H1 (cell line): ENCODE results near the gene MDFI. TPM values are rescaled to one million over a fixed set of nuclear protein-coding genes. Genes with fewer than 3 reads are reported as not detected.

Source experiments
- CTCF ChIA-PET: fragments of 300-600 bp; sonication (Branson Sonifier 250); formaldehyde crosslinking; loops from one replicate; lab custom pipeline; 2021; ENCODE audit not compliant: partially characterized antibody; lab: Charles Lee
- POLR2A ChIA-PET: fragments of 300-600 bp; sonication (Branson Sonifier 250); formaldehyde crosslinking; loops from one replicate; lab custom pipeline; 2021; ENCODE audit warnings: inconsistent platforms; ENCODE audit not compliant: partially characterized antibody; lab: Charles Lee
- DNase-seq, 2 experiments: peaks; one replicate each; pipeline versions ENCODE4 v3.0.0 to v3.0.0-alpha.2; 2010 to 2022; ENCODE audit warnings: low spot score in 2 of 2, low read depth in 1 of 2, mixed read lengths in 1 of 2
- FAIRE-seq: peaks from 2 replicates; lab custom pipeline; 2011; peaks lifted over from hg19 to GRCh38; lab: Jason Lieb, UNC
- H2AFZ ChIP-seq: 2 replicates; pipeline ENCODE4 v1.8.1; 2012; ENCODE audit warnings: low read length, inconsistent platforms
- H2AK5ac ChIP-seq: 2 replicates; pipeline ENCODE4 v1.6.1; 2013; ENCODE audit warnings: low read depth, low read length
- H2BK120ac ChIP-seq: replicated peaks from 2 replicates; pipeline ENCODE3; 2013; ENCODE audit warnings: low read depth, low read length, inconsistent platforms
- H2BK12ac ChIP-seq: 2 replicates; pipeline ENCODE4 v1.6.1; 2013; ENCODE audit warnings: low read depth, low read length
- H2BK15ac ChIP-seq: 2 replicates; pipeline ENCODE4 v1.6.1; 2013; ENCODE audit warnings: low read length
- H2BK20ac ChIP-seq: 2 replicates; pipeline ENCODE4 v1.6.1; 2013; ENCODE audit warnings: low read length
- H2BK5ac ChIP-seq: 2 replicates; pipeline ENCODE4 v1.6.1; 2013; ENCODE audit warnings: low read depth, low read length
- H3K14ac ChIP-seq: 2 replicates; pipeline ENCODE4 v1.6.1; 2013; ENCODE audit warnings: inconsistent platforms; ENCODE audit not compliant: insufficient read length
- H3K18ac ChIP-seq: 2 replicates; pipeline ENCODE4 v1.6.1; 2013; ENCODE audit warnings: low read length; ENCODE audit errors: extremely low read depth
- H3K23ac ChIP-seq: 2 replicates; pipeline ENCODE4 v1.6.1; 2013; ENCODE audit warnings: inconsistent platforms; ENCODE audit not compliant: insufficient read length
- H3K23me2 ChIP-seq: 2 replicates; pipeline ENCODE4 v1.6.1; 2013; ENCODE audit warnings: low read depth, low read length
- H3K27ac ChIP-seq: 2 replicates; pipeline ENCODE4 v1.6.1; 2011; ENCODE audit warnings: low read depth, low read length, inconsistent platforms
- H3K27me3 ChIP-seq, 4 experiments: replicated peaks in 1 of 4; 1 replicate in 1 of 4; 2 replicates in 3 of 4; pipeline versions ENCODE4 v1.6.1 to v1.8.1; 2011 to 2013; ENCODE audit warnings: low read length in 3 of 4, mild to moderate bottlenecking in 3 of 4, inconsistent platforms in 2 of 4, mixed read lengths in 2 of 4, moderate library complexity in 1 of 4; ENCODE audit not compliant: control insufficient read depth in 3 of 4, insufficient read depth in 3 of 4; ENCODE audit errors: extremely low read depth in 1 of 4
- H3K36me3 ChIP-seq, 4 experiments: 2 replicates each; pipeline versions ENCODE4 v1.6.1 to v1.8.1; 2011 to 2013; ENCODE audit warnings: mild to moderate bottlenecking in 4 of 4, low read length in 3 of 4, moderate library complexity in 2 of 4, control low read depth in 1 of 4, inconsistent platforms in 1 of 4; ENCODE audit not compliant: insufficient read depth in 4 of 4, control insufficient read depth in 2 of 4
- H3K4ac ChIP-seq: replicated peaks from 2 replicates; pipeline ENCODE3; 2013; ENCODE audit warnings: low read length, low read depth, mixed read lengths, inconsistent platforms; ENCODE audit not compliant: insufficient read length
- H3K4me1 ChIP-seq, 4 experiments: replicated peaks in 1 of 4; 1 replicate in 1 of 4; 2 replicates in 3 of 4; pipeline versions ENCODE4 v1.6.1 to v1.8.1; 2011 to 2013; ENCODE audit warnings: low read length in 3 of 4, inconsistent platforms in 2 of 4, mixed read lengths in 1 of 4; ENCODE audit not compliant: insufficient read depth in 4 of 4, control insufficient read depth in 3 of 4
- H3K4me2 ChIP-seq, 2 experiments: 2 replicates each; pipeline versions ENCODE4 v1.6.1 to v1.8.1; 2011 to 2013; ENCODE audit warnings: low read depth in 2 of 2, low read length in 2 of 2, control low read depth in 1 of 2, inconsistent platforms in 1 of 2, mild to moderate bottlenecking in 1 of 2; ENCODE audit not compliant: insufficient read depth in 1 of 2
- H3K4me3 ChIP-seq, 4 experiments: fragments of 200-600, 300-600 bp in 1 of 4; sonication (generic), shearing (Covaris generic), sonication (Bioruptor Twin) in 1 of 4; 2 replicates each; pipeline versions ENCODE4 v1.5.1 to v1.8.1; 2011 to 2016; ENCODE audit warnings: low read length in 4 of 4, low read depth in 3 of 4, control low read depth in 2 of 4, inconsistent platforms in 2 of 4, mild to moderate bottlenecking in 2 of 4, mixed read lengths in 1 of 4, moderate library complexity in 1 of 4; ENCODE audit not compliant: insufficient read depth in 2 of 4; ENCODE audit errors: extremely low read depth in 1 of 4
- H3K56ac ChIP-seq: replicated peaks from 2 replicates; pipeline ENCODE3; 2013; ENCODE audit warnings: low read depth, mild to moderate bottlenecking, mixed read lengths, low read length, inconsistent platforms; ENCODE audit not compliant: insufficient read length
- H3K79me1 ChIP-seq: 2 replicates; pipeline ENCODE4 v1.6.1; 2013; ENCODE audit warnings: low read depth, low read length, control low read depth
- H3K79me2 ChIP-seq, 2 experiments: 2 replicates each; pipeline versions ENCODE4 v1.6.1 to v1.8.1; 2012 to 2013; ENCODE audit warnings: low read length in 2 of 2, mild to moderate bottlenecking in 2 of 2, inconsistent platforms in 1 of 2; ENCODE audit not compliant: insufficient read depth in 2 of 2, control insufficient read depth in 1 of 2
- H3K9ac ChIP-seq, 4 experiments: replicated peaks in 1 of 4; 1 replicate in 1 of 4; 2 replicates in 3 of 4; pipeline versions ENCODE4 v1.6.1 to v1.8.1; 2011 to 2013; ENCODE audit warnings: low read depth in 3 of 4, low read length in 3 of 4, control low read depth in 2 of 4, mild to moderate bottlenecking in 2 of 4, moderate library complexity in 2 of 4, inconsistent platforms in 1 of 4; ENCODE audit errors: extremely low read depth in 1 of 4
- H3K9me3 ChIP-seq, 2 experiments: 2 replicates each; pipeline versions ENCODE4 v1.6.1 to v1.8.1; 2012 to 2013; ENCODE audit warnings: mild to moderate bottlenecking in 2 of 2, moderate library complexity in 2 of 2, control low read depth in 1 of 2, inconsistent platforms in 1 of 2, low read depth in 1 of 2, low read length in 1 of 2, mixed read lengths in 1 of 2; ENCODE audit not compliant: insufficient read depth in 2 of 2
- H4K20me1 ChIP-seq, 2 experiments: replicated peaks in 1 of 2; 2 replicates each; pipeline versions ENCODE3 to v1.8.1; 2011 to 2013; ENCODE audit warnings: inconsistent platforms in 2 of 2, low read length in 2 of 2, mild to moderate bottlenecking in 1 of 2; ENCODE audit not compliant: insufficient read depth in 2 of 2, control insufficient read depth in 1 of 2
- H4K5ac ChIP-seq: 2 replicates; pipeline ENCODE4 v1.6.1; 2013; ENCODE audit warnings: low read length, low read depth, mixed read lengths, inconsistent platforms; ENCODE audit not compliant: insufficient read length
- H4K8ac ChIP-seq: 2 replicates; pipeline ENCODE4 v1.8.0; 2013; ENCODE audit warnings: mild to moderate bottlenecking, moderate library complexity, low read length, inconsistent platforms; ENCODE audit not compliant: insufficient read depth; ENCODE audit errors: extremely low read depth
- H4K91ac ChIP-seq: replicated peaks from 2 replicates; pipeline ENCODE3; 2013; ENCODE audit warnings: low read length, mixed read lengths, inconsistent platforms; ENCODE audit not compliant: insufficient read length
- CEBPB ChIP-seq: IDR thresholded peaks from 2 replicates; pipeline ENCODE4 v1.6.1; 2012; ENCODE audit warnings: low read depth, low read length
- GTF2F1 ChIP-seq: IDR thresholded peaks from 2 replicates; pipeline ENCODE4 v1.6.1; 2012; ENCODE audit warnings: low read depth, low read length, improper control_type of control experiment, borderline replicate concordance
- RFX5 ChIP-seq: IDR thresholded peaks from 2 replicates; pipeline ENCODE4 v1.6.1; 2011; ENCODE audit warnings: low read depth, low read length, improper control_type of control experiment, borderline replicate concordance
- SIX5 ChIP-seq: IDR thresholded peaks from 2 replicates; pipeline ENCODE4 v1.6.1; 2011; ENCODE audit warnings: mild to moderate bottlenecking, low read depth, low read length
- WGBS, 2 experiments: shearing (Covaris generic) in 1 of 2; methylation state at CpG; one replicate each; pipeline versions ENCODE4 v1.1.6 to v1.1.7; 2013 to 2015; ENCODE audit warnings: low lambda C conversion rate in 2 of 2, mixed read lengths in 2 of 2, inconsistent platforms in 1 of 2, low coverage in 1 of 2, missing lambda C conversion rate in 1 of 2; ENCODE audit not compliant: insufficient replicate concordance in 2 of 2, insufficient coverage in 1 of 2, insufficient read length in 1 of 2; ENCODE audit errors: extremely low coverage in 1 of 2, missing lambda C conversion rate in 1 of 2; 5-methylcytosine and 5-hydroxymethylcytosine counted together
- polyA plus RNA-seq, 7 experiments: library from polyadenylated mRNA; depleted of rRNA in 3 of 7; stranded (reverse) in 5 of 7; unstranded in 2 of 7; fragments of >200 nt in 5 of 7; fragments of 200-250 nt in 2 of 7; gene quantifications; 1 replicate in 5 of 7; 2 replicates in 1 of 7; 4 replicates in 1 of 7; pipeline versions ENCODE4 v1.2.1 to v1.2.3, GENCODE V29; 2011 to 2013; ENCODE audit warnings: missing spikeins in 2 of 7, mixed read lengths in 2 of 7
- total RNA-seq: library from RNA; stranded (reverse); fragmentation: NEBNext Ultra II Directional; extraction: Animal tissue kit (Norgen Biotek cat#: 25700); gene quantifications from 2 replicates; pipeline ENCODE4 v1.2.1, GENCODE V29; 2021

MDFI gene
- total and polyA plus RNA-seq, 2 of the 8 experiments (the other 6 are each of a cell fraction or from before 2014, with no cell fraction given) = 41.0 to 65.6 TPM

- no peak overlapping the region for H3K9ac ChIP-seq
These were observed 56.7 kb downstream of the MDFI start for GRCh38 chr6:41694815-41695526.

More at GRCh38 chr6:41694815-41695526, 56.7 kb downstream of the MDFI start:
- no peak for FAIRE-seq
- no peak for TF ChIP-seq GTF2F1
- TF ChIP-seq CEBPB = no peak
- TF ChIP-seq SIX5 = no peak
- no peak for TF ChIP-seq RFX5
- Histone ChIP-seq H3K56ac (no peak overlapping the region), H3K4me3 (no peak overlapping the region), H2AK5ac (no peak overlapping the region), H3K4me1 (no peaks in the 10 kb centered on the region), H3K79me1 (no peaks in the 10 kb centered on the region), H3K4me2 (no peak overlapping the region), H3K18ac (no peak overlapping the region), H3K27me3 (no peaks in the 10 kb centered on the region; a peak in 1 of 7 replicates), H2BK120ac (no peak overlapping the region), H3K23me2 (no peaks in the 10 kb centered on the region), H3K14ac (no peak overlapping the region), H4K91ac (no peak overlapping the region), H2BK12ac (no peak overlapping the region), H4K20me1 (no peaks in the 10 kb centered on the region), H4K5ac (no peak overlapping the region), H2BK20ac (no peak overlapping the region), H3K36me3 (no peaks in the 10 kb centered on the region), H3K79me2 (no peaks in the 10 kb centered on the region), H3K4ac (no peak overlapping the region), H2BK5ac (no peak overlapping the region), H4K8ac (no peak overlapping the region), H3K23ac (no peak overlapping the region), H3K9me3 (no peaks in the 10 kb centered on the region), H2BK15ac (no peak overlapping the region), H3K27ac (no peak overlapping the region), H2AFZ (no peak overlapping the region)
- 74% methylated on average over 6 of the region's 6 CpGs; no CpG with 5 or more reads in 1 of the 2 experiments for WGBS, 2 experiments
- ChIA-PET CTCF (interaction anchor here (0.6 to 14.1 kb wide), 16 partner anchors 9 to 338 kb away, joined by 3 to 181 read pairs (median 5); no protein-coding TSS in a partner anchor), POLR2A (no interaction called here)
- no peak for DNase-seq
